HEK293 (cell line): ENCODE results near the gene PLSCR1.

Experiments used
- CTCF ChIA-PET: fragments of 350-600 bp; formaldehyde crosslinking; extraction: SDS; loops from one replicate; lab custom pipeline; 2021; ENCODE audit warnings: antibody characterized with exemption; lab: Yijun Ruan, JAX
- POLR2A ChIA-PET: fragments of 300-600 bp; formaldehyde crosslinking; extraction: SDS; loops from one replicate; lab custom pipeline; 2020; ENCODE audit warnings: antibody characterized with exemption, inconsistent platforms; lab: Yijun Ruan, JAX
- H3K27ac ChIP-seq: fragments of 200-500 bp; sonication (Bioruptor generic); 2 replicates; pipeline ENCODE4 v1.5.1; 2014; ENCODE audit warnings: low read depth, low read length, control low read depth, inconsistent platforms; ENCODE audit errors: extremely low read depth
- H3K36me3 ChIP-seq, 2 experiments: fragments of 200-500 bp in 1 of 2; sonication (Bioruptor generic) in 1 of 2; 1 replicate in 1 of 2; 2 replicates in 1 of 2; pipeline ENCODE4 v1.5.1; 2014 to 2017; ENCODE audit warnings: inconsistent platforms in 2 of 2, low read length in 2 of 2; ENCODE audit not compliant: control insufficient read depth in 2 of 2, insufficient read depth in 1 of 2
- H3K4me1 ChIP-seq: fragments of 200-500 bp; sonication (Bioruptor generic); 2 replicates; pipeline ENCODE4 v1.5.1; 2014; ENCODE audit warnings: mild to moderate bottlenecking, low read length, inconsistent platforms; ENCODE audit not compliant: control insufficient read depth, insufficient read depth
- H3K4me3 ChIP-seq: 2 replicates; pipeline ENCODE4 v1.5.1; 2011; ENCODE audit warnings: low read depth, mild to moderate bottlenecking, control low read depth, low read length, moderate library complexity
- H3K9me3 ChIP-seq: fragments of 200-500 bp; sonication (Bioruptor generic); 2 replicates; pipeline ENCODE4 v1.5.1; 2014; ENCODE audit warnings: low read depth, low read length, inconsistent platforms; ENCODE audit not compliant: control insufficient read depth, insufficient read depth
- GFI1B ChIP-seq: fragments of 450-650 bp; formaldehyde crosslinking; IDR thresholded peaks from 2 replicates; pipeline ENCODE4 v1.5.1; 2016; ENCODE audit warnings: missing biosample characterization, missing genetic modification characterization
- GLI2 ChIP-seq: fragments of 450-650 bp; formaldehyde crosslinking; IDR thresholded peaks from 2 replicates; pipeline ENCODE4; 2017; ENCODE audit warnings: missing biosample characterization, missing genetic modification characterization, low read depth, borderline replicate concordance
- HOXC10 ChIP-seq: sonication (generic); formaldehyde crosslinking; IDR thresholded peaks from 2 replicates; pipeline ENCODE4 v1.8.1; 2023; ENCODE audit warnings: mild to moderate bottlenecking, missing genetic modification reagents
- KLF10 ChIP-seq: fragments of 450-650 bp; IDR thresholded peaks from 2 replicates; pipeline ENCODE4 v1.5.1; 2018; ENCODE audit warnings: missing biosample characterization, mild to moderate bottlenecking, missing genetic modification characterization
- KLF16 ChIP-seq: fragments of 450-650 bp; formaldehyde crosslinking; IDR thresholded peaks from 2 replicates; pipeline ENCODE4 v1.5.1; 2017; ENCODE audit warnings: missing biosample characterization, missing genetic modification characterization
- SALL2 ChIP-seq: fragments of 450-650 bp; formaldehyde crosslinking; IDR thresholded peaks from 2 replicates; pipeline ENCODE4 v1.5.0; 2017; ENCODE audit warnings: missing biosample characterization, mild to moderate bottlenecking, missing genetic modification characterization, borderline replicate concordance
- SETDB1 ChIP-seq: IDR thresholded peaks from one replicate; pipeline ENCODE4 v1.6.1; 2017; ENCODE audit warnings: mild to moderate bottlenecking, low read length, moderate library complexity, mixed read lengths; ENCODE audit not compliant: insufficient read length
- SP3 ChIP-seq: fragments of 450-650 bp; formaldehyde crosslinking; IDR thresholded peaks from 2 replicates; pipeline ENCODE4 v1.5.1; 2016; ENCODE audit warnings: missing biosample characterization, missing genetic modification characterization
- YY1 ChIP-seq: fragments of 450-650 bp; formaldehyde crosslinking; IDR thresholded peaks from 2 replicates; pipeline ENCODE4 v1.5.1; 2018; ENCODE audit warnings: missing biosample characterization, missing genetic modification characterization
- YY2 ChIP-seq: fragments of 450-650 bp; formaldehyde crosslinking; IDR thresholded peaks from 2 replicates; pipeline ENCODE4 v1.5.1; 2016; ENCODE audit warnings: missing biosample characterization, missing genetic modification characterization
- ZBTB20 ChIP-seq: fragments of 450-650 bp; formaldehyde crosslinking; IDR thresholded peaks from 2 replicates; pipeline ENCODE4 v1.5.1; 2016; ENCODE audit warnings: missing biosample characterization, missing genetic modification characterization
- ZBTB44 ChIP-seq: fragments of 450-650 bp; IDR thresholded peaks from 2 replicates; pipeline ENCODE4 v1.5.1; 2018; ENCODE audit warnings: missing biosample characterization, mild to moderate bottlenecking, missing genetic modification characterization
- ZBTB48 ChIP-seq: fragments of 450-650 bp; formaldehyde crosslinking; IDR thresholded peaks from 2 replicates; pipeline ENCODE4 v1.5.1; 2016; ENCODE audit warnings: missing biosample characterization, missing genetic modification characterization
- ZFP69B ChIP-seq: fragments of 450-650 bp; formaldehyde crosslinking; IDR thresholded peaks from 2 replicates; pipeline ENCODE4 v1.5.1; 2016; ENCODE audit warnings: missing biosample characterization, missing genetic modification characterization
- ZNF138 ChIP-seq: fragments of 450-650 bp; formaldehyde crosslinking; IDR thresholded peaks from 2 replicates; pipeline ENCODE4 v1.5.1; 2016; ENCODE audit warnings: missing biosample characterization, missing genetic modification characterization, borderline replicate concordance
- ZNF19 ChIP-seq: fragments of 450-650 bp; formaldehyde crosslinking; IDR thresholded peaks from 2 replicates; pipeline ENCODE4; 2016; ENCODE audit warnings: missing biosample characterization, missing genetic modification characterization, low read depth
- ZNF223 ChIP-seq: fragments of 450-650 bp; formaldehyde crosslinking; IDR thresholded peaks from 2 replicates; pipeline ENCODE4 v1.5.1; 2016; ENCODE audit warnings: missing biosample characterization, missing genetic modification characterization
- ZNF24 ChIP-seq: fragments of 450-650 bp; formaldehyde crosslinking; IDR thresholded peaks from 2 replicates; pipeline ENCODE4 v1.5.1; 2016; ENCODE audit warnings: missing biosample characterization, missing genetic modification characterization
- ZNF341 ChIP-seq: fragments of 450-650 bp; formaldehyde crosslinking; IDR thresholded peaks from 2 replicates; pipeline ENCODE4; 2016; ENCODE audit warnings: low read depth, missing biosample characterization, missing genetic modification characterization
- ZNF354C ChIP-seq: fragments of 450-650 bp; formaldehyde crosslinking; IDR thresholded peaks from 2 replicates; pipeline ENCODE4 v1.5.1; 2016; ENCODE audit warnings: missing biosample characterization, missing genetic modification characterization, low read depth, borderline replicate concordance
- ZNF366 ChIP-seq: fragments of 450-650 bp; formaldehyde crosslinking; conservative IDR thresholded peaks from 2 replicates; pipeline ENCODE4 v1.5.1; 2016; ENCODE audit warnings: missing biosample characterization, missing genetic modification characterization
- ZNF549 ChIP-seq: fragments of 450-650 bp; IDR thresholded peaks from 2 replicates; pipeline ENCODE4 v1.5.1; 2018; ENCODE audit warnings: missing biosample characterization, missing genetic modification characterization, mild to moderate bottlenecking, inconsistent platforms, moderate library complexity
- ZNF624 ChIP-seq: fragments of 450-650 bp; formaldehyde crosslinking; IDR thresholded peaks from 2 replicates; pipeline ENCODE4 v1.5.1; 2017; ENCODE audit warnings: missing biosample characterization, missing genetic modification characterization
- ZNF654 ChIP-seq: fragments of 450-650 bp; formaldehyde crosslinking; IDR thresholded peaks from 2 replicates; pipeline ENCODE4 v1.5.1; 2016; ENCODE audit warnings: low read depth, missing biosample characterization, missing genetic modification characterization
- ZNF791 ChIP-seq: fragments of 450-650 bp; formaldehyde crosslinking; IDR thresholded peaks from 2 replicates; pipeline ENCODE4 v1.5.1; 2016; ENCODE audit warnings: missing biosample characterization, missing genetic modification characterization
- ZNF792 ChIP-seq: fragments of 450-650 bp; formaldehyde crosslinking; IDR thresholded peaks from 2 replicates; pipeline ENCODE4 v1.5.1; 2016; ENCODE audit warnings: missing biosample characterization, missing genetic modification characterization
- ZNF830 ChIP-seq: fragments of 450-650 bp; IDR thresholded peaks from 2 replicates; pipeline ENCODE4 v1.5.0; 2018; ENCODE audit warnings: missing biosample characterization, missing genetic modification characterization, low read depth, mild to moderate bottlenecking, moderate library complexity
- ZNF843 ChIP-seq: fragments of 450-650 bp; formaldehyde crosslinking; IDR thresholded peaks from 2 replicates; pipeline ENCODE4 v1.5.1; 2016; ENCODE audit warnings: missing biosample characterization, missing genetic modification characterization
- ZSCAN23 ChIP-seq: fragments of 450-650 bp; formaldehyde crosslinking; IDR thresholded peaks from 2 replicates; pipeline ENCODE4 v1.5.1; 2016; ENCODE audit warnings: missing biosample characterization, missing genetic modification characterization

The PLSCR1 gene

GRCh38 chr3:146577662-146578061 is 33.3 kb upstream of the PLSCR1 start:
- Histone ChIP-seq H3K27ac (no peak overlapping the region), H3K4me1 (no peaks in the 10 kb centered on the region), H3K9me3 (no peaks in the 10 kb centered on the region), H3K4me3 (no peak overlapping the region), H3K36me3 (no peaks in the 10 kb centered on the region)
- POLR2A ChIA-PET, result no interaction called here
- CTCF ChIA-PET, result interaction anchor here (0.6 to 1.7 kb wide), 9 partner anchors 9 to 513 kb away, joined by 3 to 13 read pairs (median 4); no protein-coding TSS in a partner anchor
- TF ChIP-seq YY1 (tag by site-specific recombination), result no peak
- peak; percentile 47 for TF ChIP-seq ZNF654 (tag by site-specific recombination)
- TF ChIP-seq ZNF223 (tag by site-specific recombination), result no peak
- TF ChIP-seq, all 188 proteins: peak for 1

DNA sequence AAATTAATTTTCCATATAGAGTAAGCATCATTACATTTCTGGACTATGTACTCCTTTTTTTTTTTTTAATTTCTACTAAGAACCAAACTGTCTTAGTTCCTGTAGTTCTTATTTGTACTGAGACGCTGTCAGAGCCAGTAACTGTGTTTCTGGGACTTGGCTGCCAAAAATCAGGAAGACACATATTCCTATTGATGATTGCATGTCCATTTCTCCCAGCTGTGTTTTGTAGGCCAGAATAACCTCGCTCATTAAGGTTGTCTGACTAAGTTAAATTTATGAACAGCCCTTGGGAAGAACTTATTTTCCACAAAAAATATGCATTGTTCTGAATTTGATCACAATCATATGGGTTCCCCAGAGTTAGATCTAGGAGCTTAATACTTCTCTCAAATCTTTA is 31.2 kb upstream of the PLSCR1 start:
- CTCF ChIA-PET, result interaction anchor here (0.6 to 0.7 kb wide), 2 partner anchors 421 to 519 kb away, joined by 3 to 4 read pairs; no protein-coding TSS in a partner anchor

DNA sequence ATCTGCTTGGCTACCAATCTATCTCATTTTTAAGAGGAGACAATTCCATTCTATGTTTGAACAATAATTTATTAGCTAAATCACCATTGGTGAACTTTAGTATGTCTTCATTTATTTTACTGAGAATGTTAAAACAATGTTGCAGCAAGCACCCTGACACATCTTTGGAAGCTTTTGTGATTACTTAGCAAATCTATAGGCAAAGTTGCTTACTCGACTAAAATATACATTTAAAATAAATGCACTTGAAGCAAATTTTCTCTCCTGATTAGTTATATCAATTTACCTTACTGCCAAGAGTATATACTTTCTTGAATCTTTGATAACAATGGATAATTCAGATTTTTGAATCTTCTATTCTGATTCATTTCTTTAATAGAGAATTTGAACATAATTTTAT is 29.8 kb upstream of the PLSCR1 start:
- H3K4me3 ChIP-seq, result no peak overlapping the region
- CTCF ChIA-PET, result no interaction called here
- H3K27ac ChIP-seq, result no peak overlapping the region
- H3K9me3 ChIP-seq, result no peaks in the 10 kb centered on the region
- TF ChIP-seq ZNF843 (tag by site-specific recombination), result no peak
- TF ChIP-seq YY2 (tag by site-specific recombination), result no peak
- no peak for TF ChIP-seq ZNF830 (tag by site-specific recombination)
- TF ChIP-seq KLF10 (tag by site-specific recombination), result no peak
- TF ChIP-seq ZNF366, result no peak
- TF ChIP-seq ZNF341 (tag by site-specific recombination), result no peak
- no peak for TF ChIP-seq ZNF549 (tag by site-specific recombination)
- TF ChIP-seq ZBTB48 (tag by site-specific recombination), result no peak
- no peaks in the 10 kb centered on the region for H3K36me3 ChIP-seq
- H3K4me1 ChIP-seq, result no peaks in the 10 kb centered on the region
- POLR2A ChIA-PET, result no interaction called here

More for the DNA sequence above, 31.2 kb upstream of the PLSCR1 start:
- POLR2A ChIA-PET, result no interaction called here
- no peaks in the 10 kb centered on the region for H3K9me3 ChIP-seq
- H3K4me1 ChIP-seq, result no peaks in the 10 kb centered on the region
- H3K36me3 ChIP-seq, result no peaks in the 10 kb centered on the region
- H3K4me3 ChIP-seq, result no peak overlapping the region
- TF ChIP-seq SETDB1, result no peak
- TF ChIP-seq ZNF24 (tag by site-specific recombination), result no peak
- TF ChIP-seq KLF16 (tag by site-specific recombination), result no peak
- no peak for TF ChIP-seq YY2 (tag by site-specific recombination)
- H3K27ac ChIP-seq, result no peak overlapping the region

DNA sequence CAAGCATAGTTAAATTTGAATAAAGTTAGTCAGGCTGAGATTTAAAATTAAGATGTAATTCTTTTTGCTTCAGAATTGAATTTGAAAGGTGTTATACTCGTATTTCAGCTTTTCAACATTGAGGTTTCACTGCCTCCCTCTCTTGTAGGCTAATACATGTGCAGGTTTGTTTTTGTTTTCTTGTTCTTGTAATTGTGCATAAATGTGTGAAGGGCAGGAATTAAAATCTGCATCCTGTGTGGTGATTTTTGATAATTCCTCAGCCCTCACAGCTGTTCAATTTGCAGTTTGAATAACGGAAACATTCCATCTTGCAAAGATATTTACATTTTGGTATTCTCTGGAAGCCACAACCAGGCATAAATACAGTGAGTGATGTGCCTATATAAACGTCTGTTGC is 24.9 kb upstream of the PLSCR1 start:
- ChIA-PET POLR2A (no interaction called here), CTCF (no interaction called here)
- Histone ChIP-seq H3K4me1 (no peaks in the 10 kb centered on the region), H3K36me3 (no peaks in the 10 kb centered on the region), H3K27ac (no peak overlapping the region), H3K9me3 (no peaks in the 10 kb centered on the region), H3K4me3 (no peak overlapping the region)
- no peak for TF ChIP-seq ZNF792 (tag by site-specific recombination)
- no peak for TF ChIP-seq ZBTB20
- no peak for TF ChIP-seq SP3 (tag by site-specific recombination)
- no peak for TF ChIP-seq YY2 (tag by site-specific recombination)
- no peak for TF ChIP-seq ZBTB44
- TF ChIP-seq ZNF19 (tag by site-specific recombination), result no peak
- no peak for TF ChIP-seq ZNF791 (tag by site-specific recombination)
- no peak for TF ChIP-seq ZNF366
- TF ChIP-seq HOXC10, result no peak
- TF ChIP-seq GLI2 (tag by site-specific recombination), result no peak
- TF ChIP-seq ZSCAN23 (tag by site-specific recombination), result no peak
- no peak for TF ChIP-seq ZNF354C (tag by site-specific recombination)
- TF ChIP-seq ZFP69B (tag by site-specific recombination), result no peak
- TF ChIP-seq ZNF624 (tag by site-specific recombination), result no peak
- no peak for TF ChIP-seq ZNF138 (tag by site-specific recombination)
- no peak for TF ChIP-seq GFI1B (tag by site-specific recombination)
- TF ChIP-seq SALL2, result no peak
